HFFc6 (cell line): ENCODE data around the gene FLT3. TPM values are rescaled to one million over a fixed set of nuclear protein-coding genes. Genes with fewer than 3 reads are reported as not detected.

Source experiments
- DNase-seq: peaks from one replicate; pipeline ENCODE4 v3.0.0-alpha.2; 2018
- H3K27ac Mint-ChIP-seq: 2 replicates; pipeline ENCODE4 v1.8.0; 2020; ENCODE audit warnings: mild to moderate bottlenecking, mixed read lengths
- H3K27me3 Mint-ChIP-seq: 2 replicates; pipeline ENCODE4 v1.8.0; 2021; ENCODE audit warnings: mild to moderate bottlenecking, moderate library complexity, mixed read lengths; ENCODE audit not compliant: insufficient read depth
- H3K36me3 Mint-ChIP-seq: 2 replicates; pipeline ENCODE4 v1.8.0; 2021; ENCODE audit warnings: low read depth, mixed read lengths
- H3K4me1 Mint-ChIP-seq: 2 replicates; pipeline ENCODE4 v1.8.0; 2020; ENCODE audit warnings: low read depth, mixed read lengths
- H3K4me3 Mint-ChIP-seq: 2 replicates; pipeline ENCODE4 v1.8.0; 2020; ENCODE audit warnings: mild to moderate bottlenecking, moderate library complexity, mixed read lengths
- H3K9me3 Mint-ChIP-seq: 2 replicates; pipeline ENCODE4 v1.8.0; 2020; ENCODE audit warnings: mild to moderate bottlenecking, mixed read lengths
- CTCF ChIP-seq: fragments of 200-600 bp; sonication (generic); IDR thresholded peaks from 2 replicates; pipeline ENCODE4 v1.5.0; 2021; ENCODE audit warnings: antibody characterized with exemption, mild to moderate bottlenecking
- total RNA-seq, 6 experiments: library from RNA; stranded (reverse); fragmentation: NEBNext Ultra II Directional; extraction: Animal tissue kit (Norgen Biotek cat#: 25700); gene quantifications; 2 replicates in 1 of 6; 3 replicates in 5 of 6; pipeline ENCODE4 v1.2.3, GENCODE V29; 2021

Gene FLT3
- total RNA-seq, 6 experiments from 2014 or later = not detected

- DNase-seq = no peak
- peaks cover 5% of the 10 kb centered on the region; the same call in 1 of the 2 replicates for H3K36me3 Mint-ChIP-seq
- H3K27me3 Mint-ChIP-seq = no peaks in the 10 kb centered on the region
- TF ChIP-seq CTCF = no peak
- H3K4me3 Mint-ChIP-seq = no peak overlapping the region
- H3K4me1 Mint-ChIP-seq = peaks cover 52% of the 10 kb centered on the region
- H3K9me3 Mint-ChIP-seq = no peaks in the 10 kb centered on the region
- H3K27ac Mint-ChIP-seq = no peak overlapping the region
These were observed 51.6 kb downstream of the FLT3 start for GRCh38 chr13:28048768-28049167.

- H3K27me3 Mint-ChIP-seq = no peaks in the 10 kb centered on the region
- H3K4me1 Mint-ChIP-seq = peaks cover 52% of the 10 kb centered on the region
- DNase-seq = peak; percentile 68
- peaks cover 5% of the 10 kb centered on the region; the same call in 1 of the 2 replicates for H3K36me3 Mint-ChIP-seq
- peak overlapping the region; percentile 56 for H3K4me3 Mint-ChIP-seq
- H3K27ac Mint-ChIP-seq = peak overlapping the region; percentile 53; the same call in 1 of the 2 replicates
- H3K9me3 Mint-ChIP-seq = no peaks in the 10 kb centered on the region
- TF ChIP-seq CTCF = no peak
These were observed 52.5 kb downstream of the FLT3 start for GRCh38 chr13:28047757-28048388.

GRCh38 chr13:28046981-28047380 lies 53.4 kb downstream of the FLT3 start:
- Mint-ChIP-seq H3K4me1 (peaks cover 52% of the 10 kb centered on the region), H3K27me3 (no peaks in the 10 kb centered on the region), H3K27ac (peak overlapping the region; percentile 53), H3K4me3 (peak overlapping the region; percentile 48), H3K36me3 (peaks cover 5% of the 10 kb centered on the region; the same call in 1 of the 2 replicates), H3K9me3 (no peaks in the 10 kb centered on the region)
- TF ChIP-seq CTCF = no peak
- peak; percentile 80 for DNase-seq

GRCh38 chr13:28045861-28046260 lies 54.5 kb downstream of the FLT3 start:
- peaks cover 2% of the 10 kb centered on the region for H3K27me3 Mint-ChIP-seq
- H3K36me3 Mint-ChIP-seq = peaks cover 5% of the 10 kb centered on the region; the same call in 1 of the 2 replicates
- TF ChIP-seq CTCF = no peak
- DNase-seq = no peak
- H3K27ac Mint-ChIP-seq = no peak overlapping the region
- H3K4me1 Mint-ChIP-seq = peaks cover 52% of the 10 kb centered on the region
- H3K9me3 Mint-ChIP-seq = no peaks in the 10 kb centered on the region
- H3K4me3 Mint-ChIP-seq = no peak overlapping the region

- DNase-seq = peak; percentile 41
- peaks cover 2% of the 10 kb centered on the region for H3K27me3 Mint-ChIP-seq
- H3K4me1 Mint-ChIP-seq = peaks cover 42% of the 10 kb centered on the region
- no peak for TF ChIP-seq CTCF
- no peak overlapping the region for H3K4me3 Mint-ChIP-seq
- peaks cover 5% of the 10 kb centered on the region; the same call in 1 of the 2 replicates for H3K36me3 Mint-ChIP-seq
- no peaks in the 10 kb centered on the region for H3K9me3 Mint-ChIP-seq
- no peak overlapping the region for H3K27ac Mint-ChIP-seq
These were observed 55.8 kb downstream of the FLT3 start for GRCh38 chr13:28044608-28045007.
